ENCODE data around the gene PAIP1. TPM values are rescaled to one million over a fixed set of nuclear protein-coding genes. Genes with fewer than 3 reads are reported as not detected.
"Not testable (repeated sequence)": the region's sequence is repeated elsewhere in the genome, so short reads cannot be mapped to it uniquely, and the experiment has no call there.

The PAIP1 gene
- total and polyA plus RNA-seq, 3 experiments from 2014 or later: 40.4 to 59.3 (median 57.2) TPM

GRCh38 chr5:43582082-43583005 is 25.5 kb upstream of the PAIP1 start:
- ChIA-PET CTCF (no interaction called here), POLR2A (no interaction called here)
- H3K4me3 ChIP-seq (ENCODE audit: low read length): no peak overlapping the region
- peaks cover 3% of the 10 kb centered on the region for H3K36me3 ChIP-seq (ENCODE audit: insufficient read depth, low read length)
- H3K27me3 ChIP-seq (ENCODE audit: insufficient read depth, low read length, poor library complexity, severe bottlenecking): no peaks in the 10 kb centered on the region
- Mint-ChIP-seq H3K4me3 (no peak overlapping the region), H3K9me3 (no peaks in the 10 kb centered on the region), H3K36me3 (peaks cover 0 to 19% (median 10%) of the 10 kb centered on the region in 3 donors), H3K4me1 (peaks cover 0 to 3% (median 3%) of the 10 kb centered on the region in 3 donors), H3K27ac (peak overlapping the region in 2 of 8 donors; percentile 4 to 70), H3K27me3 (no peaks in the 10 kb centered on the region)
- DNase-seq: no peak
- no peaks in the 10 kb centered on the region for H3K9me3 ChIP-seq (ENCODE audit: low read length)
- H3K27ac ChIP-seq (ENCODE audit: low read depth, low read length): no peak overlapping the region
- no peaks in the 10 kb centered on the region for H3K4me1 ChIP-seq (ENCODE audit: insufficient read depth, low read length)

GRCh38 chr5:43581398-43581797 is 24.5 kb upstream of the PAIP1 start:
- Mint-ChIP-seq H3K4me1 (peaks cover 0 to 4% (median 3%) of the 10 kb centered on the region in 3 donors), H3K4me3 (no peak overlapping the region), H3K27me3 (no peaks in the 10 kb centered on the region), H3K9me3 (no peaks in the 10 kb centered on the region), H3K36me3 (peaks cover 2 to 22% (median 7%) of the 10 kb centered on the region in 3 donors), H3K27ac (peak overlapping the region in 2 of 8 donors; percentile 26 to 45)
- CTCF ChIA-PET: no interaction called here
- H3K9me3 ChIP-seq (ENCODE audit: low read length): no peaks in the 10 kb centered on the region
- POLR2A ChIA-PET: no interaction called here
- H3K27ac ChIP-seq (ENCODE audit: low read depth, low read length): no peak overlapping the region
- H3K4me1 ChIP-seq (ENCODE audit: insufficient read depth, low read length): no peaks in the 10 kb centered on the region
- no peak overlapping the region for H3K4me3 ChIP-seq (ENCODE audit: low read length)
- no peaks in the 10 kb centered on the region for H3K27me3 ChIP-seq (ENCODE audit: insufficient read depth, low read length, poor library complexity, severe bottlenecking)
- peaks cover 3% of the 10 kb centered on the region for H3K36me3 ChIP-seq (ENCODE audit: insufficient read depth, low read length)
- DNase-seq: no peak

- DNase-seq; H3K4me1 ChIP-seq (ENCODE audit: insufficient read depth, low read length); H3K27ac ChIP-seq (ENCODE audit: low read depth, low read length); H3K27me3 ChIP-seq (ENCODE audit: insufficient read depth, low read length, poor library complexity, severe bottlenecking); H3K4me1 Mint-ChIP-seq; CTCF ChIA-PET; H3K36me3 ChIP-seq (ENCODE audit: insufficient read depth, low read length); H3K27me3 Mint-ChIP-seq; H3K4me3 Mint-ChIP-seq; H3K9me3 ChIP-seq (ENCODE audit: low read length); POLR2A ChIA-PET; H3K4me3 ChIP-seq (ENCODE audit: low read length); H3K9me3 Mint-ChIP-seq: not testable (repeated sequence)
- Mint-ChIP-seq H3K36me3 (peaks cover 4 to 25% (median 11%) of the 10 kb centered on the region in 3 donors), H3K27ac (peak overlapping the region in 1 of 8 donors; percentile 45)
Observed at GRCh38 chr5:43580402-43581210, 23.7 kb upstream of the PAIP1 start.

GRCh38 chr5:43573058-43573457 is 16.2 kb upstream of the PAIP1 start:
- POLR2A ChIA-PET: no interaction called here

GRCh38 chr5:43572357-43572756 is 15.5 kb upstream of the PAIP1 start:
- no peak for DNase-seq
- H3K36me3 ChIP-seq (ENCODE audit: insufficient read depth, low read length): no peaks in the 10 kb centered on the region
- no peaks in the 10 kb centered on the region for H3K4me1 ChIP-seq (ENCODE audit: insufficient read depth, low read length)
- Mint-ChIP-seq H3K36me3 (peaks cover 12 to 15% (median 13%) of the 10 kb centered on the region in 3 donors), H3K4me1 (peaks cover 0 to 1% (median 0%) of the 10 kb centered on the region in 3 donors), H3K27ac (peak overlapping the region in 1 of 8 donors; percentile 32), H3K9me3 (no peaks in the 10 kb centered on the region), H3K4me3 (no peak overlapping the region), H3K27me3 (peaks cover 0 to 1% of the 10 kb centered on the region in 2 donors)
- H3K27me3 ChIP-seq (ENCODE audit: insufficient read depth, low read length, poor library complexity, severe bottlenecking): no peaks in the 10 kb centered on the region
- ChIA-PET CTCF (no interaction called here), POLR2A (no interaction called here)
- H3K4me3 ChIP-seq (ENCODE audit: low read length): no peak overlapping the region
- no peak overlapping the region for H3K27ac ChIP-seq (ENCODE audit: low read depth, low read length)
- no peaks in the 10 kb centered on the region for H3K9me3 ChIP-seq (ENCODE audit: low read length)

More at GRCh38 chr5:43573058-43573457, 16.2 kb upstream of the PAIP1 start:
- no peaks in the 10 kb centered on the region for H3K27me3 ChIP-seq (ENCODE audit: insufficient read depth, low read length, poor library complexity, severe bottlenecking)
- Mint-ChIP-seq H3K27me3 (peaks cover 0 to 1% of the 10 kb centered on the region in 2 donors), H3K4me1 (peaks cover 0 to 1% (median 0%) of the 10 kb centered on the region in 3 donors), H3K36me3 (peaks cover 12 to 15% (median 13%) of the 10 kb centered on the region in 3 donors), H3K4me3 (no peak overlapping the region), H3K9me3 (no peaks in the 10 kb centered on the region), H3K27ac (peak overlapping the region in 1 of 8 donors; percentile 11)
- H3K9me3 ChIP-seq (ENCODE audit: low read length): no peaks in the 10 kb centered on the region
- H3K4me3 ChIP-seq (ENCODE audit: low read length): no peak overlapping the region
- H3K4me1 ChIP-seq (ENCODE audit: insufficient read depth, low read length): no peaks in the 10 kb centered on the region
- H3K27ac ChIP-seq (ENCODE audit: low read depth, low read length): no peak overlapping the region
- DNase-seq: no peak
- no peaks in the 10 kb centered on the region for H3K36me3 ChIP-seq (ENCODE audit: insufficient read depth, low read length)
- CTCF ChIA-PET: no interaction called here

GRCh38 chr5:43571237-43571636 is 14.4 kb upstream of the PAIP1 start:
- Histone ChIP-seq H3K36me3 (ENCODE audit: insufficient read depth, low read length) (no peaks in the 10 kb centered on the region), H3K27me3 (ENCODE audit: insufficient read depth, low read length, poor library complexity, severe bottlenecking) (no peaks in the 10 kb centered on the region), H3K27ac (ENCODE audit: low read depth, low read length) (no peak overlapping the region), H3K9me3 (ENCODE audit: low read length) (no peaks in the 10 kb centered on the region), H3K4me1 (ENCODE audit: insufficient read depth, low read length) (no peaks in the 10 kb centered on the region), H3K4me3 (ENCODE audit: low read length) (no peak overlapping the region)
- ChIA-PET POLR2A (no interaction called here), CTCF (no interaction called here)
- H3K27me3 Mint-ChIP-seq: peaks cover 1 to 3% of the 10 kb centered on the region in 2 donors
- H3K9me3 Mint-ChIP-seq: no peaks in the 10 kb centered on the region
- H3K4me3 Mint-ChIP-seq: no peak overlapping the region
- H3K36me3 Mint-ChIP-seq: peaks cover 8 to 12% (median 11%) of the 10 kb centered on the region in 3 donors
- DNase-seq: no peak
- no peak overlapping the region for H3K27ac Mint-ChIP-seq
- no peaks in the 10 kb centered on the region for H3K4me1 Mint-ChIP-seq

GRCh38 chr5:43570450-43571158 is 13.7 kb upstream of the PAIP1 start:
- ChIA-PET CTCF (no interaction called here), POLR2A (no interaction called here)

More at GRCh38 chr5:43570450-43571158, 13.7 kb upstream of the PAIP1 start:
- no peak overlapping the region for H3K4me3 Mint-ChIP-seq
- H3K36me3 Mint-ChIP-seq: peaks cover 8 to 9% (median 8%) of the 10 kb centered on the region in 3 donors
- H3K9me3 Mint-ChIP-seq: no peaks in the 10 kb centered on the region
- no peaks in the 10 kb centered on the region for H3K36me3 ChIP-seq (ENCODE audit: insufficient read depth, low read length)
- no peaks in the 10 kb centered on the region for H3K27me3 ChIP-seq (ENCODE audit: insufficient read depth, low read length, poor library complexity, severe bottlenecking)
- DNase-seq: no peak
- no peaks in the 10 kb centered on the region for H3K4me1 Mint-ChIP-seq
- peaks cover 0 to 5% of the 10 kb centered on the region in 2 donors for H3K27me3 Mint-ChIP-seq
- no peaks in the 10 kb centered on the region for H3K4me1 ChIP-seq (ENCODE audit: insufficient read depth, low read length)
- H3K27ac Mint-ChIP-seq: peak overlapping the region in 1 of 8 donors; percentile 18
- H3K4me3 ChIP-seq (ENCODE audit: low read length): no peak overlapping the region
- no peaks in the 10 kb centered on the region for H3K9me3 ChIP-seq (ENCODE audit: low read length)
- no peak overlapping the region for H3K27ac ChIP-seq (ENCODE audit: low read depth, low read length)
